Right lobe of liver (tissue), 6 donors: ENCODE results near the gene PIAS3. TPM values are rescaled to one million over a fixed set of nuclear protein-coding genes. Genes with fewer than 3 reads are reported as not detected.

ENCODE experiments used
- ATAC-seq, 4 donors: fragments of 200-7000 bp; cut with Tn5 transposase; one replicate each; pipeline ENCODE4 v1.9.1; 2020; ENCODE audit warnings: mild to moderate bottlenecking in 4 of 4, moderate library complexity in 4 of 4
- DNase-seq, 3 donors: peaks; one replicate each; pipeline ENCODE4 v3.0.0-alpha.2; 2020
- H3K27ac ChIP-seq, 3 donors: fragments of 200-600 bp; one replicate each; pipeline ENCODE4 v1.8.0; 2022
- H3K27me3 ChIP-seq, 2 donors: fragments of 200-600 bp; one replicate each; pipeline ENCODE4 v1.8.0; 2022
- H3K36me3 ChIP-seq, 4 donors: fragments of 200-600 bp; sonication (generic) in 1 of 4; one replicate each; pipeline versions ENCODE4 v1.5.1 to v1.8.0; 2017 to 2022; ENCODE audit warnings: control low read depth in 1 of 4
- H3K4me1 ChIP-seq, 4 donors: fragments of 200-600 bp; sonication (generic) in 1 of 4; one replicate each; pipeline versions ENCODE4 v1.5.1 to v1.8.0; 2017 to 2022; ENCODE audit warnings: control low read depth in 1 of 4
- H3K4me3 ChIP-seq, 3 donors: fragments of 200-600 bp; one replicate each; pipeline ENCODE4 v1.8.0; 2022
- H3K9me3 ChIP-seq, 4 donors: fragments of 200-600 bp; sonication (generic) in 1 of 4; one replicate each; pipeline versions ENCODE4 v1.5.1 to v1.8.0; 2017 to 2022; ENCODE audit warnings: control low read depth in 1 of 4
- POLR2A ChIP-seq: fragments of 450-650 bp; IDR thresholded peaks from one replicate; pipeline ENCODE4 v1.6.1; 2017; ENCODE audit warnings: antibody characterized with exemption, mild to moderate bottlenecking
- WGBS: methylation state at CpG from one replicate; pipeline ENCODE4 v1.1.6; 2018; ENCODE audit warnings: low coverage, low lambda C conversion rate; ENCODE audit not compliant: insufficient coverage; ENCODE audit errors: missing lambda C conversion rate; 5-methylcytosine and 5-hydroxymethylcytosine counted together
- intact Hi-C, 2 donors: fragments of 100-400 bp; cut with DNase I; formaldehyde crosslinking; loops; one replicate each; pipeline versions ENCODE4 v1.11.2 to v1.14.1; 2022
- total RNA-seq, 6 experiments: library from RNA; depleted of rRNA in 2 of 6; stranded (reverse); fragments of >200 nt in 2 of 6; fragmentation: NEBNext Ultra II Directional in 3 of 6; extraction: Animal tissue kit (Norgen Biotek cat#: 25700) in 3 of 6; gene quantifications; one replicate each; pipeline versions ENCODE4 v1.1.0 to v1.2.4, GENCODE V29; 2016 to 2023
- TF ChIP-seq, protein P1 (sequence below), 4 donors: fragments of 200-600 bp in 3 of 4; fragments of 450-650 bp in 1 of 4; IDR thresholded peaks; one replicate each; pipeline versions ENCODE4 v1.5.1 to v1.8.0; 2016 to 2022; ENCODE audit warnings: antibody characterized with exemption in 4 of 4, mild to moderate bottlenecking in 2 of 4
- donor health status: DM: no; HTN: yes; CAD: no.
- donor health status: DM: no; HTN: no; CAD: no.
- donor health status: DM: no; HTN: no; CAD: no.
- donor health status: DM: no; HTN: yes; CAD: no.
- donor health status: DM: no; HTN: yes; CAD: no.

Gene PIAS3
- total RNA-seq, 6 experiments from 2014 or later, result 5.5 to 8.9 (median 6.7) TPM

DNA sequence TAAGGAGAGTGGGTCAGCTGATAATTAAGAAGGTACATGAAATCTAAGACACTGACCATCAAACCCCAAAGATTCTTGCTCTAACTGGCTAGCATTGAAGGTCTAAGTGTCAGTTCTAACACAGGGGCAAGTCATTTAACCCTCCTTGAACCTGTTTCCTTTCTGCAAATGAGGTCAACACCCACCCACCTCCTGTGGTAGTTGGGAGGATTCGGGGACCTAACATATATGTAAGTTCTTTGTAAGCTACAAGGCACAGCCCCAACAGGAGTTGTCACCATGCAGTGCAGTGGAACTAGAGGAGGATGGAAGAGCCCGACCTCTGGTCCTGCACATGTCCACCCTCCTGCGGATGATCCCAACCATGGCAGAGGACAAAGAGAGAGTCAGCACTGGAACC is 11.1 kb downstream of the PIAS3 start:
- intact Hi-C loops, result loop anchor here in 1 of 2 donors (10.0 kb wide), 1 partner anchor 167 kb away; no protein-coding TSS in a partner anchor
- Histone ChIP-seq H3K9me3 (no peaks in the 10 kb centered on the region), H3K27ac (no peak overlapping the region), H3K4me3 (no peak overlapping the region), H3K27me3 (no peaks in the 10 kb centered on the region), H3K4me1 (peaks cover 0 to 14% (median 2%) of the 10 kb centered on the region in 4 donors), H3K36me3 (peaks cover 0 to 24% (median 6%) of the 10 kb centered on the region in 4 donors)
- ATAC-seq (no peak), DNase-seq (no peak)
- 66% methylated on average over 3 of the region's 3 CpGs for WGBS
- no peak for TF ChIP-seq POLR2A
- TF ChIP-seq, protein P1, sequence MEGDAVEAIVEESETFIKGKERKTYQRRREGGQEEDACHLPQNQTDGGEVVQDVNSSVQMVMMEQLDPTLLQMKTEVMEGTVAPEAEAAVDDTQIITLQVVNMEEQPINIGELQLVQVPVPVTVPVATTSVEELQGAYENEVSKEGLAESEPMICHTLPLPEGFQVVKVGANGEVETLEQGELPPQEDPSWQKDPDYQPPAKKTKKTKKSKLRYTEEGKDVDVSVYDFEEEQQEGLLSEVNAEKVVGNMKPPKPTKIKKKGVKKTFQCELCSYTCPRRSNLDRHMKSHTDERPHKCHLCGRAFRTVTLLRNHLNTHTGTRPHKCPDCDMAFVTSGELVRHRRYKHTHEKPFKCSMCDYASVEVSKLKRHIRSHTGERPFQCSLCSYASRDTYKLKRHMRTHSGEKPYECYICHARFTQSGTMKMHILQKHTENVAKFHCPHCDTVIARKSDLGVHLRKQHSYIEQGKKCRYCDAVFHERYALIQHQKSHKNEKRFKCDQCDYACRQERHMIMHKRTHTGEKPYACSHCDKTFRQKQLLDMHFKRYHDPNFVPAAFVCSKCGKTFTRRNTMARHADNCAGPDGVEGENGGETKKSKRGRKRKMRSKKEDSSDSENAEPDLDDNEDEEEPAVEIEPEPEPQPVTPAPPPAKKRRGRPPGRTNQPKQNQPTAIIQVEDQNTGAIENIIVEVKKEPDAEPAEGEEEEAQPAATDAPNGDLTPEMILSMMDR (IDR thresholded peaks at IDR 0.05), result no peak

DNA sequence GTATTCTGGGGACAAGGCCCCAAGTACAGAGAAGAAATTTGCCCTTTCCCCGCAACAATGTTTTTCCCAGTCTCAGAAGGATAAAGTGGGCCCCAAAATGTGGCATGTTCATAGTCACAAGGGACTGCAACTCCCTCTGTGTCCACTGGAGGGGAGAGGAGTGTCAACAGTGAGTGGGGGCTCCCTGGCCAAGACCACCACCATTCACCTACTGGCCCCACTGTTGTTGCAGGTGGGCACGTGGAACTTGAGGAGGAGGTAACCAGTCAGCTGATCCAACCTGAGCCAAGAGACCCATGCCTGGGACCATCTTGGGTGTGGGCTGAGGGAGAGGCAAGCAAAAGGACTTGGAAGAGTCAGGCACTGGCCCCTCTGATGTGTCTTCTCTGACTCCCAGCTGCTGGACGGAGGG is 12.7 kb downstream of the PIAS3 start:
- Histone ChIP-seq H3K36me3 (peaks cover 0 to 35% (median 15%) of the 10 kb centered on the region in 4 donors), H3K4me1 (peaks cover 0 to 14% (median 2%) of the 10 kb centered on the region in 4 donors), H3K27me3 (no peaks in the 10 kb centered on the region), H3K4me3 (peak overlapping the region; percentile 36 to 58 (median 54)), H3K9me3 (no peaks in the 10 kb centered on the region), H3K27ac (peak overlapping the region in 1 of 3 donors; percentile 37)
- intact Hi-C loops, result loop anchor here in 1 of 2 donors (10.0 kb wide), 1 partner anchor 169 kb away; no protein-coding TSS in a partner anchor
- 38% methylated on average over 1 of the region's 3 CpGs for WGBS
- ATAC-seq (peak; percentile 43 to 59 (median 49)), DNase-seq (no peak)
- TF ChIP-seq, protein P1 (IDR thresholded peaks at IDR 0.05), result peak; percentile 41 to 64 (median 50)
- TF ChIP-seq POLR2A, result no peak

DNA sequence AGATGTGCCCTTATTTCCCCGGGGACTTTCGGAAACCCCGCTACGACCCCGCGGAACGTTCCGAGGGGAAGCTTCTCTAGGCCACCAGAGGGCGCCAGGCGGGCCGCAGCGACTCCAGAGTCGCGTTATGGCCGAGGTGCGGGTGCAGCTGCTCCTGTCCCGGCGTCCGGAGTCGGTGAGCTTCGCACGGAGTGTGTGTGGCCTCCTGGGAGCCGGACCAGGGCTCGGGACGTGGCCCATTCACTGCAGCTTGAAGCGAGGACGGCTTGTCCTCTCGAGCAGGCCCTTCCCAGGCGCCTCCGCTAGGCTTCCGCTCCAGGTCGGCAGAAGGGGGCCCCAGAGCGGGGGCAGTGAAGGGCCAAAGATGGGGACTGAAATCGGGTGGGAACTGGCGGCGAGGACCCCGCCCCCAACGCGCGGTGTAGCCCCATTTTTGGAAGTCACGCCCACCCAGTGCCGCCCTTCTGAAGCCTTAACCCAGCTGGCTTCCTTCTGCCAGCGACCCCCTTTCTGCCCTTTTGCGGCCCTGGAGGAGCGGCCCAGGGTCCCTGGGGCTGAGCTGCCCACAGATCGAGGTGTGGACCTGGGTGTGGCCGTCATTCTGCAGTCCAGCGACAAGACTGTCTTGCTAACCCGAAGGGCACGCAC is 13.2 kb downstream of the PIAS3 start, which contains the start of gene NUDT17:
TSS of gene NUDT17 (plus strand) at position 117 of the 648 bp plus-strand sequence. CDS start at position 128, 11 bp downstream.
- 31% methylated on average over 3 of the region's 50 CpGs for WGBS

DNA sequence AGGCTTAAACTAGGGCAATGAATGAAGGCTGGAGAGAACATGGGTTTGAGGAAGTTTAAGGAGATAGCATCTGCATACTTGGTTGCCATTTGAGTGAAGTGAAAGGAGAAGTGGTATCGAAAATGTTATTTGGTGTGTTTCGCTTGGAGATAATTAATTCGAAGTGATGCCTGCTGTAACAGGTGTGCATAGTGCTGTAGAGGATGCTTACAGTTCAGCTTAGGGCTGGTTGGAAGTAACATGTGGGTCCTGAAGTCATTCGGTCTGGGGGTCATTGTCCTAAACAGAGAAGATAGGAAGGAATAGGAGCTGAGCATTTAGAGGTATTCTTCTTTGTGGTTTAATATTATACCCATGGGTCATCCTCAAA is 13.8 kb downstream of the PIAS3 start:
- Histone ChIP-seq H3K27ac (peak overlapping the region in 1 of 3 donors; percentile 37), H3K4me1 (peaks cover 0 to 14% (median 2%) of the 10 kb centered on the region in 4 donors), H3K36me3 (peaks cover 0 to 35% (median 17%) of the 10 kb centered on the region in 4 donors), H3K9me3 (no peaks in the 10 kb centered on the region), H3K27me3 (no peaks in the 10 kb centered on the region), H3K4me3 (peak overlapping the region; percentile 36 to 58 (median 54))
- ATAC-seq, result peak; percentile 46 to 50 (median 50)
- 10% methylated on average over 4 of the region's 4 CpGs for WGBS
- DNase-seq, result no peak
- TF ChIP-seq POLR2A, result no peak
- TF ChIP-seq, protein P1 (IDR thresholded peaks at IDR 0.05), result no peak
- intact Hi-C loops, result loop anchor here in 1 of 2 donors (10.0 kb wide), 1 partner anchor 170 kb away; no protein-coding TSS in a partner anchor

More for the DNA sequence above, 13.2 kb downstream of the PIAS3 start, which contains the start of gene NUDT17:
- Histone ChIP-seq H3K27me3 (no peaks in the 10 kb centered on the region), H3K9me3 (no peaks in the 10 kb centered on the region), H3K36me3 (peaks cover 0 to 35% (median 17%) of the 10 kb centered on the region in 4 donors), H3K27ac (peak within 1 kb of the TSS in 2 of 3 donors; percentile 37 to 41), H3K4me3 (peak within 1 kb of the TSS; percentile 36 to 58 (median 54)), H3K4me1 (peaks cover 0 to 14% (median 2%) of the 10 kb centered on the region in 4 donors)
- ATAC-seq, result peak; percentile 91 to 94 (median 93)
- intact Hi-C loops, result loop anchor here in 1 of 2 donors (10.0 kb wide), 1 partner anchor 169 kb away; no protein-coding TSS in a partner anchor
- DNase-seq, result peak; percentile 83 to 86 (median 85)
- peak; percentile 20 for TF ChIP-seq POLR2A
- TF ChIP-seq, protein P1 (IDR thresholded peaks at IDR 0.05), result peak; percentile 79 to 95 (median 94)
